Measurements from ENCODE around the gene HERPUD1.

HERPUD1 gene

DNA sequence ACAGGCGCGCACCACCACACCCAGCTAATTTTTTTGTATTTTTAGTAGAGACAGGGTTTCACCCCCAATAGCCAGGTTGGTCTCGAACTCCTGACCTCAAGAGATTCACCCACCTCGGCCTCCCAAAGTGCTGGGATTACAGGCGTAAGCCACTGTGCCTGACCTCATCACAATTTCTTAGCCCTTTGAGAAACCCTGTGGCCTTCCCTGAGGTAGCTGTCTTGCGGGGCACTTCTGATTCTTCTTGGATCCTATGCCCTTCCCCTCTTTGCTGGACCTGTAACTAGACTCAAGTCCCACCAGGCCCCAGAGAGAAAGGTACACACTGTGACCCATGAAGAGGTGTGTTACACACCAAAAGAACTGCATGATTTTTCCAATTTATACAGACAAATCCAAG is 16.3 kb downstream of the HERPUD1 start:
- Histone ChIP-seq H3K4me3 (ENCODE audit: low read length, poor library complexity, severe bottlenecking) (no peak overlapping the region), H4K20me1 (ENCODE audit: insufficient read depth, low read length, poor library complexity, severe bottlenecking) (no peaks in the 10 kb centered on the region), H3K9me3 (ENCODE audit: insufficient read depth, low read depth, low read length) (no peaks in the 10 kb centered on the region), H3F3A (ENCODE audit: low read depth) (no peaks in the 10 kb centered on the region), H3K79me2 (ENCODE audit: insufficient read depth, low read length) (no peaks in the 10 kb centered on the region), H3K36me3 (ENCODE audit: insufficient read depth, low read length) (peaks cover 22% of the 10 kb centered on the region), H3K27me3 (ENCODE audit: insufficient read depth, low read length, poor library complexity, severe bottlenecking) (no peaks in the 10 kb centered on the region), H3K4me2 (ENCODE audit: low read depth, low read length, poor library complexity, severe bottlenecking) (no peak overlapping the region), H3K4me1 (ENCODE audit: insufficient read depth, low read length, poor library complexity, severe bottlenecking) (no peaks in the 10 kb centered on the region), H3K9me2 (replicated peaks; ENCODE audit: low read depth, low read length) (no peaks in the 10 kb centered on the region), H2AFZ (ENCODE audit: low read length) (no peak overlapping the region), H3K9ac (ENCODE audit: low read depth, low read length, poor library complexity, severe bottlenecking) (no peak overlapping the region)
- TF ChIP-seq, protein P1, sequence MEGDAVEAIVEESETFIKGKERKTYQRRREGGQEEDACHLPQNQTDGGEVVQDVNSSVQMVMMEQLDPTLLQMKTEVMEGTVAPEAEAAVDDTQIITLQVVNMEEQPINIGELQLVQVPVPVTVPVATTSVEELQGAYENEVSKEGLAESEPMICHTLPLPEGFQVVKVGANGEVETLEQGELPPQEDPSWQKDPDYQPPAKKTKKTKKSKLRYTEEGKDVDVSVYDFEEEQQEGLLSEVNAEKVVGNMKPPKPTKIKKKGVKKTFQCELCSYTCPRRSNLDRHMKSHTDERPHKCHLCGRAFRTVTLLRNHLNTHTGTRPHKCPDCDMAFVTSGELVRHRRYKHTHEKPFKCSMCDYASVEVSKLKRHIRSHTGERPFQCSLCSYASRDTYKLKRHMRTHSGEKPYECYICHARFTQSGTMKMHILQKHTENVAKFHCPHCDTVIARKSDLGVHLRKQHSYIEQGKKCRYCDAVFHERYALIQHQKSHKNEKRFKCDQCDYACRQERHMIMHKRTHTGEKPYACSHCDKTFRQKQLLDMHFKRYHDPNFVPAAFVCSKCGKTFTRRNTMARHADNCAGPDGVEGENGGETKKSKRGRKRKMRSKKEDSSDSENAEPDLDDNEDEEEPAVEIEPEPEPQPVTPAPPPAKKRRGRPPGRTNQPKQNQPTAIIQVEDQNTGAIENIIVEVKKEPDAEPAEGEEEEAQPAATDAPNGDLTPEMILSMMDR (conservative IDR thresholded peaks at IDR 0.05; ENCODE audit: low read length) = no peak
- TF ChIP-seq EZH2phosphoT487 (IDR thresholded peaks at IDR 0.05; ENCODE audit: borderline replicate concordance) = no peak

DNA sequence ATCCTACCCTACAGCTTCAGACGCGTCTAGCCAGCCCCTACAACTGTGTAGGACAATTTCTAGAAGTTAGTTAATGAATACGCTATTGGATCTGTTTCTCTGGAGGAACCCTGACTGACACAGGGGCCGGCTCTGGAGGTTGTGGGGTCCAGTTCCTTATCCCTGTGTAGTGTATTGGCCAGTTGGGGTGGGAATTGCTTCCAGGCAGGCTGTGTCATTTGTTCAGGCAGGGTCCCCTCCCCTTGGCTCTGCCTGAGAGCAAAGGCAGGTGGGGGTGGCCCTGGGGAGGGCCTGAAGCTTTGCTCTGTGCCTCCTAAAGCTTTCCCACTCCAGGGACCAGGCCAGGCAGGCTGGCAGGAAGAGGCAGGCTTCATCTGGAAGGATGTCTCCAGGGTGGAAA is 18.1 kb downstream of the HERPUD1 start:
- H3K27me3 ChIP-seq (ENCODE audit: insufficient read depth, low read length, poor library complexity, severe bottlenecking) = no peaks in the 10 kb centered on the region
- H3K36me3 ChIP-seq (ENCODE audit: insufficient read depth, low read length) = peaks cover 4% of the 10 kb centered on the region
- H3K4me3 ChIP-seq (ENCODE audit: low read length, poor library complexity, severe bottlenecking) = no peak overlapping the region
- no peak overlapping the region for H2AFZ ChIP-seq (ENCODE audit: low read length)
- H3K9me3 ChIP-seq (ENCODE audit: insufficient read depth, low read depth, low read length) = no peaks in the 10 kb centered on the region
- no peaks in the 10 kb centered on the region for H3K79me2 ChIP-seq (ENCODE audit: insufficient read depth, low read length)
- no peaks in the 10 kb centered on the region for H3K4me1 ChIP-seq (ENCODE audit: insufficient read depth, low read length, poor library complexity, severe bottlenecking)
- H3K9me2 ChIP-seq (replicated peaks; ENCODE audit: low read depth, low read length) = no peaks in the 10 kb centered on the region
- no peak overlapping the region for H3K4me2 ChIP-seq (ENCODE audit: low read depth, low read length, poor library complexity, severe bottlenecking)
- no peaks in the 10 kb centered on the region for H4K20me1 ChIP-seq (ENCODE audit: insufficient read depth, low read length, poor library complexity, severe bottlenecking)
- no peaks in the 10 kb centered on the region for H3F3A ChIP-seq (ENCODE audit: low read depth)
- no peak for TF ChIP-seq EZH2phosphoT487 (IDR thresholded peaks at IDR 0.05; ENCODE audit: borderline replicate concordance)
- TF ChIP-seq, protein P1 (conservative IDR thresholded peaks at IDR 0.05; ENCODE audit: low read length) = no peak
- no peak overlapping the region for H3K9ac ChIP-seq (ENCODE audit: low read depth, low read length, poor library complexity, severe bottlenecking)

GRCh38 chr16:56950455-56950854 is 18.5 kb downstream of the HERPUD1 start:
- Histone ChIP-seq H4K20me1 (ENCODE audit: insufficient read depth, low read length, poor library complexity, severe bottlenecking) (no peaks in the 10 kb centered on the region), H3K4me3 (ENCODE audit: low read length, poor library complexity, severe bottlenecking) (no peak overlapping the region), H2AFZ (ENCODE audit: low read length) (no peak overlapping the region), H3K36me3 (ENCODE audit: insufficient read depth, low read length) (no peaks in the 10 kb centered on the region), H3K9me3 (ENCODE audit: insufficient read depth, low read depth, low read length) (no peaks in the 10 kb centered on the region), H3F3A (ENCODE audit: low read depth) (no peaks in the 10 kb centered on the region), H3K9ac (ENCODE audit: low read depth, low read length, poor library complexity, severe bottlenecking) (no peak overlapping the region), H3K79me2 (ENCODE audit: insufficient read depth, low read length) (no peaks in the 10 kb centered on the region), H3K9me2 (replicated peaks; ENCODE audit: low read depth, low read length) (no peaks in the 10 kb centered on the region), H3K4me2 (ENCODE audit: low read depth, low read length, poor library complexity, severe bottlenecking) (no peak overlapping the region), H3K27me3 (ENCODE audit: insufficient read depth, low read length, poor library complexity, severe bottlenecking) (no peaks in the 10 kb centered on the region), H3K4me1 (ENCODE audit: insufficient read depth, low read length, poor library complexity, severe bottlenecking) (no peaks in the 10 kb centered on the region)
- TF ChIP-seq, protein P1 (conservative IDR thresholded peaks at IDR 0.05; ENCODE audit: low read length) = no peak
- TF ChIP-seq EZH2phosphoT487 (IDR thresholded peaks at IDR 0.05; ENCODE audit: borderline replicate concordance) = no peak
